ENCODE measurements around the gene DENND6A. TPM values are rescaled to one million over a fixed set of nuclear protein-coding genes. Genes with fewer than 3 reads are reported as not detected.
"Not testable (repeated sequence)": the region's sequence is repeated elsewhere in the genome, so short reads cannot be mapped to it uniquely, and the experiment has no call there.

The DENND6A gene
- total RNA-seq, 6 experiments from 2014 or later, result 7.8 to 11.9 (median 9.8) TPM

- no peaks in the 10 kb centered on the region; the same call in none of the 2 replicates for H3K27me3 Mint-ChIP-seq (ENCODE audit: insufficient read depth)
- H3K4me1 Mint-ChIP-seq (ENCODE audit: low read depth), result no peaks in the 10 kb centered on the region
- DNase-seq, result no peak
- no peak for TF ChIP-seq CTCF (IDR thresholded peaks at IDR 0.05)
- no peak overlapping the region for H3K27ac Mint-ChIP-seq
- H3K9me3 Mint-ChIP-seq, result no peaks in the 10 kb centered on the region
- H3K4me3 Mint-ChIP-seq, result no peak overlapping the region
- no peaks in the 10 kb centered on the region for H3K36me3 Mint-ChIP-seq (ENCODE audit: low read depth)
Measured at GRCh38 chr3:57617739-57618138, 75.1 kb downstream of the DENND6A start.

- TF ChIP-seq CTCF (IDR thresholded peaks at IDR 0.05), result no peak
- no peak overlapping the region for H3K4me3 Mint-ChIP-seq
- H3K9me3 Mint-ChIP-seq, result no peaks in the 10 kb centered on the region
- H3K4me1 Mint-ChIP-seq (ENCODE audit: low read depth), result no peaks in the 10 kb centered on the region
- H3K36me3 Mint-ChIP-seq (ENCODE audit: low read depth), result peaks cover 8% of the 10 kb centered on the region; the same call in 1 of the 2 replicates
- no peak for DNase-seq
- H3K27ac Mint-ChIP-seq, result no peak overlapping the region
- no peaks in the 10 kb centered on the region; the same call in none of the 2 replicates for H3K27me3 Mint-ChIP-seq (ENCODE audit: insufficient read depth)
Measured at GRCh38 chr3:57616233-57616632, 76.6 kb downstream of the DENND6A start.

- not testable (repeated sequence) for H3K4me3 Mint-ChIP-seq; H3K27me3 Mint-ChIP-seq (ENCODE audit: insufficient read depth); H3K4me1 Mint-ChIP-seq (ENCODE audit: low read depth); H3K9me3 Mint-ChIP-seq; DNase-seq; H3K27ac Mint-ChIP-seq
- peaks cover 37% of the 10 kb centered on the region for H3K36me3 Mint-ChIP-seq (ENCODE audit: low read depth)
Measured at GRCh38 chr3:57611870-57612269, 81.0 kb downstream of the DENND6A start.

GRCh38 chr3:57605683-57606082 is 87.2 kb downstream of the DENND6A start:
- Mint-ChIP-seq H3K27me3 (ENCODE audit: insufficient read depth) (no peaks in the 10 kb centered on the region), H3K9me3 (peaks cover 7% of the 10 kb centered on the region)
- TF ChIP-seq CTCF (IDR thresholded peaks at IDR 0.05), result no peak

GRCh38 chr3:57604971-57605370 is 87.9 kb downstream of the DENND6A start:
- Mint-ChIP-seq H3K4me1 (ENCODE audit: low read depth) (no peaks in the 10 kb centered on the region), H3K36me3 (ENCODE audit: low read depth) (peaks cover 29% of the 10 kb centered on the region), H3K27me3 (ENCODE audit: insufficient read depth) (no peaks in the 10 kb centered on the region), H3K9me3 (peaks cover 7% of the 10 kb centered on the region; the same call in 1 of the 2 replicates), H3K27ac (no peak overlapping the region), H3K4me3 (no peak overlapping the region)
- no peak for TF ChIP-seq CTCF (IDR thresholded peaks at IDR 0.05)
- no peak for DNase-seq

More at GRCh38 chr3:57605683-57606082, 87.2 kb downstream of the DENND6A start:
- Mint-ChIP-seq H3K36me3 (ENCODE audit: low read depth) (peaks cover 36% of the 10 kb centered on the region), H3K4me3 (no peak overlapping the region), H3K4me1 (ENCODE audit: low read depth) (no peaks in the 10 kb centered on the region), H3K27ac (no peak overlapping the region)
- no peak for DNase-seq

GRCh38 chr3:57600195-57600594 is 92.7 kb downstream of the DENND6A start:
- peaks cover 14% of the 10 kb centered on the region for H3K4me1 Mint-ChIP-seq (ENCODE audit: low read depth)
- H3K9me3 Mint-ChIP-seq, result peaks cover 8% of the 10 kb centered on the region; the same call in 1 of the 2 replicates
- no peak for DNase-seq
- peaks cover 16% of the 10 kb centered on the region for H3K27me3 Mint-ChIP-seq (ENCODE audit: insufficient read depth)
- peaks cover 19% of the 10 kb centered on the region for H3K36me3 Mint-ChIP-seq (ENCODE audit: low read depth)
- no peak overlapping the region for H3K4me3 Mint-ChIP-seq
- no peak for TF ChIP-seq CTCF (IDR thresholded peaks at IDR 0.05)
- H3K27ac Mint-ChIP-seq, result no peak overlapping the region

Data from HFFc6 (cell line).